Karpas-422 (cell line): ENCODE measurements around the gene ABRACL. TPM values are rescaled to one million over a fixed set of nuclear protein-coding genes. Genes with fewer than 3 reads are reported as not detected.

Experiments used
- DNase-seq: peaks from one replicate; pipeline ENCODE4 v3.0.0-alpha.2; 2015
- H2AFZ ChIP-seq: fragments of 200-600 bp; sonication (generic); 2 replicates; pipeline ENCODE4 v1.6.1; 2014; ENCODE audit warnings: antibody characterized with exemption, low read length, mixed read lengths
- H3K27ac ChIP-seq: fragments of 200-600 bp; sonication (generic); 2 replicates; pipeline ENCODE4 v1.5.1; 2014; ENCODE audit warnings: mild to moderate bottlenecking, low read length, moderate library complexity
- H3K27me3 ChIP-seq: fragments of 200-600 bp; sonication (generic); 2 replicates; pipeline ENCODE4 v1.6.1; 2014; ENCODE audit warnings: low read length, mixed read lengths
- H3K36me3 ChIP-seq: fragments of 200-600 bp; sonication (generic); 2 replicates; pipeline ENCODE4 v1.6.1; 2014; ENCODE audit warnings: low read length, mixed read lengths; ENCODE audit not compliant: insufficient read depth
- H3K4me1 ChIP-seq: fragments of 200-600 bp; sonication (generic); 2 replicates; pipeline ENCODE4 v1.6.1; 2014; ENCODE audit warnings: mild to moderate bottlenecking, low read length, mixed read lengths
- H3K4me2 ChIP-seq: fragments of 200-600 bp; sonication (generic); 2 replicates; pipeline ENCODE4 v1.6.1; 2014; ENCODE audit warnings: low read length, low read depth, mild to moderate bottlenecking; ENCODE audit not compliant: poor library complexity, severe bottlenecking
- H3K4me3 ChIP-seq: fragments of 200-600 bp; sonication (generic); 2 replicates; pipeline ENCODE4 v1.5.1; 2014; ENCODE audit warnings: mild to moderate bottlenecking, antibody characterized with exemption, low read length, mixed read lengths
- H3K79me2 ChIP-seq: fragments of 200-600 bp; sonication (generic); 2 replicates; pipeline ENCODE4 v1.6.1; 2014; ENCODE audit warnings: mild to moderate bottlenecking, low read length, mixed read lengths
- H3K9ac ChIP-seq: fragments of 200-600 bp; sonication (generic); 2 replicates; pipeline ENCODE4 v1.6.0; 2014; ENCODE audit warnings: low read length
- H3K9me2 ChIP-seq: fragments of 200-600 bp; sonication (generic), shearing (Covaris generic); replicated peaks from 2 replicates; pipeline ENCODE4 v1.6.0; 2014; ENCODE audit warnings: mild to moderate bottlenecking, low read length, moderate library complexity; ENCODE audit not compliant: insufficient read depth
- H3K9me3 ChIP-seq: fragments of 300-700, 200-600 bp; sonication (generic); 2 replicates; pipeline ENCODE4 v1.6.1; 2014; ENCODE audit warnings: low read length, mixed read lengths
- H4K20me1 ChIP-seq: fragments of 200-600 bp; sonication (generic); 2 replicates; pipeline ENCODE4 v1.6.1; 2014; ENCODE audit warnings: mild to moderate bottlenecking, antibody characterized with exemption, low read length, low read depth; ENCODE audit not compliant: insufficient read depth
- total RNA-seq: library from RNA; depleted of rRNA; stranded (reverse); fragments of >200 nt; shearing (Covaris generic); gene quantifications from 2 replicates; pipeline ENCODE4 v1.2.3, GENCODE V29; 2014; ENCODE audit warnings: low replicate concordance

Gene ABRACL
- total RNA-seq, 1 experiment from 2014 or later, result 219 TPM

- H3K4me2 ChIP-seq, result no peak overlapping the region
- H3K79me2 ChIP-seq, result no peaks in the 10 kb centered on the region
- no peak overlapping the region for H3K9ac ChIP-seq
- H3K4me3 ChIP-seq, result no peak overlapping the region
- H3K9me2 ChIP-seq, result no peaks in the 10 kb centered on the region
- H4K20me1 ChIP-seq, result no peaks in the 10 kb centered on the region
- no peaks in the 10 kb centered on the region for H3K9me3 ChIP-seq
- H3K4me1 ChIP-seq, result no peaks in the 10 kb centered on the region
- H2AFZ ChIP-seq, result no peak overlapping the region
- H3K27me3 ChIP-seq, result no peaks in the 10 kb centered on the region
- no peak overlapping the region for H3K27ac ChIP-seq
- DNase-seq, result no peak
- H3K36me3 ChIP-seq, result no peaks in the 10 kb centered on the region
These were observed 37.5 kb downstream of the ABRACL start for GRCh38 chr6:139066080-139066479.

- Histone ChIP-seq H3K4me3 (no peak overlapping the region), H3K27me3 (no peaks in the 10 kb centered on the region), H2AFZ (no peak overlapping the region), H3K4me1 (no peaks in the 10 kb centered on the region), H4K20me1 (no peaks in the 10 kb centered on the region), H3K9me3 (no peaks in the 10 kb centered on the region), H3K9ac (no peak overlapping the region), H3K27ac (no peak overlapping the region), H3K36me3 (no peaks in the 10 kb centered on the region), H3K79me2 (no peaks in the 10 kb centered on the region), H3K9me2 (no peaks in the 10 kb centered on the region), H3K4me2 (no peak overlapping the region)
- DNase-seq, result no peak
These were observed 40.3 kb downstream of the ABRACL start for GRCh38 chr6:139068846-139069245.

GRCh38 chr6:139073118-139073517, 44.6 kb downstream of the ABRACL start:
- H3K9me2 ChIP-seq, result no peaks in the 10 kb centered on the region
- no peak overlapping the region for H2AFZ ChIP-seq
- no peaks in the 10 kb centered on the region for H3K27me3 ChIP-seq
- no peaks in the 10 kb centered on the region for H3K4me1 ChIP-seq
- H3K9ac ChIP-seq, result no peak overlapping the region
- DNase-seq, result no peak
- no peak overlapping the region for H3K27ac ChIP-seq
- H3K36me3 ChIP-seq, result no peaks in the 10 kb centered on the region
- no peaks in the 10 kb centered on the region for H3K9me3 ChIP-seq
- no peaks in the 10 kb centered on the region for H4K20me1 ChIP-seq
- no peak overlapping the region for H3K4me2 ChIP-seq
- no peaks in the 10 kb centered on the region for H3K79me2 ChIP-seq
- H3K4me3 ChIP-seq, result no peak overlapping the region

- Histone ChIP-seq H3K27ac (no peak overlapping the region), H3K4me1 (no peaks in the 10 kb centered on the region), H3K9me2 (no peaks in the 10 kb centered on the region), H3K9ac (no peak overlapping the region), H3K79me2 (no peaks in the 10 kb centered on the region), H4K20me1 (no peaks in the 10 kb centered on the region), H3K27me3 (no peaks in the 10 kb centered on the region), H3K9me3 (no peaks in the 10 kb centered on the region), H2AFZ (no peak overlapping the region), H3K36me3 (no peaks in the 10 kb centered on the region), H3K4me3 (no peak overlapping the region), H3K4me2 (no peak overlapping the region)
- no peak for DNase-seq
These were observed 50.5 kb downstream of the ABRACL start for GRCh38 chr6:139079018-139079417.

- H4K20me1 ChIP-seq, result no peaks in the 10 kb centered on the region
- no peaks in the 10 kb centered on the region for H3K4me1 ChIP-seq
- H3K4me3 ChIP-seq, result no peak overlapping the region
- no peak overlapping the region for H2AFZ ChIP-seq
- no peak overlapping the region for H3K4me2 ChIP-seq
- H3K79me2 ChIP-seq, result no peaks in the 10 kb centered on the region
- no peaks in the 10 kb centered on the region for H3K27me3 ChIP-seq
- no peaks in the 10 kb centered on the region for H3K9me2 ChIP-seq
- DNase-seq, result no peak
- no peak overlapping the region for H3K9ac ChIP-seq
- H3K9me3 ChIP-seq, result no peaks in the 10 kb centered on the region
- no peak overlapping the region for H3K27ac ChIP-seq
- no peaks in the 10 kb centered on the region for H3K36me3 ChIP-seq
These were observed 51.8 kb downstream of the ABRACL start for GRCh38 chr6:139080255-139080920.

GRCh38 chr6:139081471-139081870, 52.9 kb downstream of the ABRACL start:
- Histone ChIP-seq H3K79me2 (no peaks in the 10 kb centered on the region), H3K27me3 (no peaks in the 10 kb centered on the region), H3K4me2 (no peak overlapping the region), H3K9me3 (no peaks in the 10 kb centered on the region), H3K4me3 (no peak overlapping the region), H3K9me2 (no peaks in the 10 kb centered on the region), H3K27ac (no peak overlapping the region), H3K4me1 (no peaks in the 10 kb centered on the region), H3K36me3 (no peaks in the 10 kb centered on the region), H2AFZ (no peak overlapping the region), H4K20me1 (no peaks in the 10 kb centered on the region), H3K9ac (no peak overlapping the region)
- DNase-seq, result no peak

GRCh38 chr6:139082370-139082769, 53.8 kb downstream of the ABRACL start:
- Histone ChIP-seq H4K20me1 (no peaks in the 10 kb centered on the region), H3K9me2 (no peaks in the 10 kb centered on the region), H3K4me2 (no peak overlapping the region), H3K4me1 (no peaks in the 10 kb centered on the region), H3K27ac (no peak overlapping the region), H3K4me3 (no peak overlapping the region), H2AFZ (no peak overlapping the region), H3K36me3 (no peaks in the 10 kb centered on the region), H3K9ac (no peak overlapping the region), H3K79me2 (no peaks in the 10 kb centered on the region), H3K27me3 (no peaks in the 10 kb centered on the region), H3K9me3 (no peaks in the 10 kb centered on the region)
- no peak for DNase-seq

GRCh38 chr6:139091826-139092225, 63.3 kb downstream of the ABRACL start:
- H3K4me3 ChIP-seq, result no peak overlapping the region
- no peaks in the 10 kb centered on the region for H3K79me2 ChIP-seq
- no peaks in the 10 kb centered on the region for H4K20me1 ChIP-seq
- no peak overlapping the region for H3K9ac ChIP-seq
- H3K9me2 ChIP-seq, result no peaks in the 10 kb centered on the region
- H3K4me2 ChIP-seq, result no peak overlapping the region
- no peaks in the 10 kb centered on the region for H3K36me3 ChIP-seq
- no peaks in the 10 kb centered on the region for H3K4me1 ChIP-seq
- H2AFZ ChIP-seq, result no peak overlapping the region
- no peak overlapping the region for H3K27ac ChIP-seq
- DNase-seq, result no peak
- H3K27me3 ChIP-seq, result no peaks in the 10 kb centered on the region
- no peaks in the 10 kb centered on the region for H3K9me3 ChIP-seq
